ENCODE results near the gene PCNT. TPM values are rescaled to one million over a fixed set of nuclear protein-coding genes. Genes with fewer than 3 reads are reported as not detected.

The PCNT gene
- total RNA-seq, 1 donor from 2014 or later: 39.9 TPM

DNA sequence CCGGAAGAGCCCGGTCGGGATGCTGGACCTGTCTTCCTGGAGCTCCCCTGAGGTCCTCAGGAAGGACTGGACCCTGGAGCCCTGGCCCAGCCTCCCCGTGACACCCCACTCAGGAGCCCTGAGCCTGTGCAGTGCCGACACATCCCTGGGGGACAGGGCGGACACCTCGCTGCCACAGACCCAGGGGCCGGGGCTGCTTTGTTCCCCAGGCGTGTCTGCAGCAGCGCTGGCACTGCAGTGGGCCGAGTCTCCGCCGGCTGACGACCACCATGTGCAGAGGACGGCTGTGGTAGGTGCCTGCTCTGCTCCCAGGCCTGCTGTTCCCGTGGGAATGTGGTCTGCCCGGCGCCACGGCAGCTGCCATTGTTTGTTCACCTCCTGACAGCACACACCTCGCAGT is 92.6 kb downstream of the PCNT start:
- Histone ChIP-seq H3K4me3 (no peak overlapping the region), H3K27me3 (no peaks in the 10 kb centered on the region), H3K4me1 (no peaks in the 10 kb centered on the region), H3K9me3 (no peaks in the 10 kb centered on the region), H3K27ac (no peak overlapping the region), H3K36me3 (peaks cover 31 to 48% of the 10 kb centered on the region in 2 donors)
- no peak for DNase-seq (ENCODE audit: low spot score in 2 of 2)
- intact Hi-C loops (cut with DNase I): no loop called here
- TF ChIP-seq CTCF (IDR thresholded peaks at IDR 0.05): no peak

DNA sequence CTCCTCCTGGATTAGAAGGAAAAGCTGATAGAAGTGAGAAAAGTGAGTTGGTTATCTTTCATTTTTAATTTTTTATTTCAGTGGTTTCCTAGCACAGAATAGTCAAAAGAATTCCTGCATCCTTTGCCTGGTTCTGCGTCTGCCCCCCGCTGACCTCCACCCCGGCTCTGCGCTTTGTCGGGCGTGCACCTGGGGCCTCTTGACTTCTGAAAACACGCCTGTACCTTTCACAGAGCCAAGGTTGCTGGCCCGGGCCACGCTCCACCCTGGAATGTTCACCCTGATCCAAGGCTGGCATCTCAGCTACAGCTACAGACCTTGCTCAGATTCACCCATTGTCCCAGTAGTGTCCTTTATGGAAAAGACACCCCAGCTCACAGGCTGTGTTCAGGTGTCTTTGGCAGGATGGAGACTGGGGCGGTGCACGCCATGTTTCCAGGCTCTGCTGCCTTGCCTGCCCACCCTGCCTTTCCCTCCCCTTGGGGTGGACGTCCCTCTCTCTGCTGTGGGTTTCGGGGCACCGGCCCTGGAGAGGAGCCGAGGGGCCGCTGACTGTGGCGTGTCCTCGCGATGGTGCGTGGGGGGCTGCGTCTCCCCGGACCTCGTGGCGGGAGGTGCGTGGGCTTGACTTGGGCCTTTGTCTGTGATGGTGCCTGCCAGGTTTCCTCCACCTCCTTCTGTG is 94.5 kb downstream of the PCNT start:
- no peak overlapping the region for H3K4me3 ChIP-seq
- H3K36me3 ChIP-seq: peaks cover 33 to 50% of the 10 kb centered on the region in 2 donors
- intact Hi-C loops (cut with DNase I): no loop called here
- no peaks in the 10 kb centered on the region for H3K4me1 ChIP-seq
- H3K27me3 ChIP-seq: no peaks in the 10 kb centered on the region
- no peak for TF ChIP-seq CTCF (IDR thresholded peaks at IDR 0.05)
- no peak overlapping the region for H3K27ac ChIP-seq
- no peak for DNase-seq (ENCODE audit: low spot score in 2 of 2)
- H3K9me3 ChIP-seq: no peaks in the 10 kb centered on the region

- H3K27me3 ChIP-seq: no peaks in the 10 kb centered on the region
- intact Hi-C loops (cut with DNase I): no loop called here
- H3K4me1 ChIP-seq: no peaks in the 10 kb centered on the region
- no peak overlapping the region for H3K4me3 ChIP-seq
- no peaks in the 10 kb centered on the region for H3K9me3 ChIP-seq
- H3K27ac ChIP-seq: no peak overlapping the region
- TF ChIP-seq CTCF (IDR thresholded peaks at IDR 0.05): no peak
- H3K36me3 ChIP-seq: peaks cover 39 to 61% of the 10 kb centered on the region in 2 donors
- no peak for DNase-seq (ENCODE audit: low spot score in 2 of 2)
These were observed 96.6 kb downstream of the PCNT start for GRCh38 chr21:46420241-46421190.

DNA sequence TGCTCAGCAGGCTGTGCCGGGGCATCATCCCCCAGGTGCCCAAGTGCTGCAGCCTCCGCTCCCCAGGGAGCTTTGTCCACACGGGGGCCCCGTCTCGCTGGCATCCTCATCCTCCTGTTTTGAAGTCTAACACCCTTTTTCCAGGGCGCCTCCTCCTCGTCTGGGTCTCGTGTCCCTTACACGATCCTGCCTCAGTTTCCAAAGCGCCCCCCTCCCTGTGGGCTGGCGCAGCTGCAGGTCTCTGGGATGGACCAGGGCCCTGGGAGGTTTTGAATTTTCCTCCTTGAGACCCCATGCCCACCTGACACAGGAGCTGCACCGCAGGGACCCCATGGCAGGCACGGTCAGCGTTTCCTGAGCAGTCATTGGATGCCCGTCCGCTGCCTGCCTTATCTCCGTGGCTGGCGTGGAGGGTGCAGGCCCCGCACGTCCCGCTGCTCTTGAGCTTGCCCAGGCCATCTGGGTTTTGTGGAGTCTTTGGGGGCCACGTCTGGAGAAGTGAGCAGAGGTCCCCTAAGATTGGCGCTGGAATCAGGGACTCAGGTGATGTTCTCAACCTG is 97.3 kb downstream of the PCNT start:
- no peak overlapping the region for H3K27ac ChIP-seq
- DNase-seq (ENCODE audit: low spot score in 2 of 2): no peak
- no peak for TF ChIP-seq CTCF (IDR thresholded peaks at IDR 0.05)
- intact Hi-C loops (cut with DNase I): no loop called here
- H3K36me3 ChIP-seq: peaks cover 35 to 63% of the 10 kb centered on the region in 2 donors
- no peaks in the 10 kb centered on the region for H3K27me3 ChIP-seq
- H3K9me3 ChIP-seq: no peaks in the 10 kb centered on the region
- H3K4me3 ChIP-seq: no peak overlapping the region
- no peaks in the 10 kb centered on the region for H3K4me1 ChIP-seq

DNA sequence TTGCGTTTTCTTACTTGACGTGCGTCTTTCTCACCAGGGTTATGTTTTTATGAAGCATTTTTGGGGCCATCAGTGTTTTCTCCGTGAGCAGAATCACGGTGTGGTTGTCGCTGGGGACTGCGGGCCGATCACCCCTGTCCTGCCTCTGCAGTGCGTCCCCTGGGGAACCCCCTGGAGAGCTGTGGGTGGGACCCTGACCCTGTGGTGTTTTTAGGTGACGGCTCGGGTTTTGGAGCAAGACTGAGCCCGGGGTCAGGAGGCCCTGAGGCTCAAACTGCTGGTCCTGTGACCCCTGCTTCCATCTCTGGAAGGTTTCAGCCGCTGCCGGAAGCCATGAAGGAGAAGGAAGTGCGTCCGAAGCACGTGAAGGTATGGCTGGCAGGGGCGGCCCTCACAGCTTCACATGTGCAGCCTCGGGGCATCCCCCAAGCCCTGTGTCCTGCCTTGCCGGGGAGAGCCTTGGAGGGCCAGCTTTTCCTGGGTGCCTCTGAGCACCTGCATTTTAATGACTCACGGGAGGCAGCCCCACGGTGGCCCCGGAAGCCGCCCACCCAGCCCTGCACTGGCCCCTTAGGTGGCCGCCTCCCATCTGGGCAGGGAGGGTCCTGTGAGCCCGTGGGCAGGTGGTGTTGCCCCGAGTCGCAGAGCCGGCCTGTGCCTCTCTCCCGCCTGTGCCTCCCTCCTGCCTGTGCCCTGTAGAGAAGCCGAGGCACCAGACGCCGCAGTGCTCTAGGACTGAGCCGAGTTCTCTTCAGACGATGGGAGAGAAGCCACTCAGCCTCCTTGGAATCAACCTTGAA is 98.0 kb downstream of the PCNT start:
- TF ChIP-seq CTCF (IDR thresholded peaks at IDR 0.05): no peak
- peaks cover 31 to 63% of the 10 kb centered on the region in 2 donors for H3K36me3 ChIP-seq
- intact Hi-C loops (cut with DNase I): no loop called here

More for the DNA sequence above, 98.0 kb downstream of the PCNT start:
- no peak overlapping the region for H3K27ac ChIP-seq
- no peaks in the 10 kb centered on the region for H3K4me1 ChIP-seq
- DNase-seq (ENCODE audit: low spot score in 2 of 2): no peak
- no peaks in the 10 kb centered on the region for H3K27me3 ChIP-seq
- no peak overlapping the region for H3K4me3 ChIP-seq
- no peaks in the 10 kb centered on the region for H3K9me3 ChIP-seq

All from ascending aorta (tissue), 2 donors.